Stimulated activated CD4-positive, alpha-beta T cell treated with anti-CD3 and anti-CD28 coated beads, Interleukin-15, amount 100 ng/mL, for 1 hour (primary cell): Measurements from ENCODE around the gene TSG101.

Source experiments
- DNase-seq, 2 donors: peaks; one replicate each; pipeline ENCODE4 v3.0.0-alpha.2; 2020; ENCODE audit warnings: low read depth in 1 of 2, low spot score in 1 of 2

TSG101 gene

GRCh38 chr11:18493310-18493709 is 33.4 kb downstream of the TSG101 start:
- DNase-seq, result no peak

GRCh38 chr11:18492888-18493287 is 33.9 kb downstream of the TSG101 start:
- DNase-seq, result no peak

GRCh38 chr11:18491924-18492323 is 34.8 kb downstream of the TSG101 start:
- DNase-seq, result no peak

GRCh38 chr11:18490736-18491485 is 35.8 kb downstream of the TSG101 start:
- DNase-seq, result no peak

GRCh38 chr11:18490319-18490718 is 36.4 kb downstream of the TSG101 start:
- DNase-seq, result no peak

- no peak for DNase-seq
These were observed 40.7 kb downstream of the TSG101 start for GRCh38 chr11:18485913-18486528.

- no peak for DNase-seq
These were observed 47.7 kb downstream of the TSG101 start for GRCh38 chr11:18479063-18479462.

- no peak for DNase-seq
These were observed 54.2 kb downstream of the TSG101 start for GRCh38 chr11:18472587-18472986.

GRCh38 chr11:18471995-18472394 is 54.7 kb downstream of the TSG101 start:
- no peak for DNase-seq

- no peak for DNase-seq
These were observed 57.8 kb downstream of the TSG101 start for GRCh38 chr11:18468961-18469360.

GRCh38 chr11:18468059-18468458 is 58.7 kb downstream of the TSG101 start:
- DNase-seq, result no peak

- no peak for DNase-seq
These were observed 60.3 kb downstream of the TSG101 start for GRCh38 chr11:18466402-18466801.

- no peak for DNase-seq
These were observed 63.3 kb downstream of the TSG101 start for GRCh38 chr11:18463439-18463838.

GRCh38 chr11:18461909-18462308 is 64.8 kb downstream of the TSG101 start:
- DNase-seq, result no peak

- no peak for DNase-seq
These were observed 67.1 kb downstream of the TSG101 start for GRCh38 chr11:18459634-18460033.

GRCh38 chr11:18457450-18457849 is 69.3 kb downstream of the TSG101 start:
- no peak for DNase-seq

GRCh38 chr11:18455686-18456372 is 70.9 kb downstream of the TSG101 start, which contains the start of gene LDHAL6A:
TSS of gene LDHAL6A (plus strand) at chr11:18455856. CDS start at chr11:18456681, 825 bp downstream.
- DNase-seq, result no peak

- DNase-seq, result no peak
These were observed 73.8 kb downstream of the TSG101 start for GRCh38 chr11:18452927-18453326.

GRCh38 chr11:18449251-18449650 is 77.5 kb downstream of the TSG101 start:
- DNase-seq, result no peak

- no peak for DNase-seq
These were observed 88.1 kb downstream of the TSG101 start for GRCh38 chr11:18438691-18439090.
